HFFc6 (cell line): ENCODE data around the gene NSF. TPM values are rescaled to one million over a fixed set of nuclear protein-coding genes. Genes with fewer than 3 reads are reported as not detected.
"Not testable (repeated sequence)": the region's sequence is repeated elsewhere in the genome, so short reads cannot be mapped to it uniquely, and the experiment has no call there.

Experiments
- DNase-seq: peaks from one replicate; pipeline ENCODE4 v3.0.0-alpha.2; 2018
- H3K27ac Mint-ChIP-seq: 2 replicates; pipeline ENCODE4 v1.8.0; 2020; ENCODE audit warnings: mild to moderate bottlenecking, mixed read lengths
- H3K27me3 Mint-ChIP-seq: 2 replicates; pipeline ENCODE4 v1.8.0; 2021; ENCODE audit warnings: mild to moderate bottlenecking, moderate library complexity, mixed read lengths; ENCODE audit not compliant: insufficient read depth
- H3K36me3 Mint-ChIP-seq: 2 replicates; pipeline ENCODE4 v1.8.0; 2021; ENCODE audit warnings: low read depth, mixed read lengths
- H3K4me1 Mint-ChIP-seq: 2 replicates; pipeline ENCODE4 v1.8.0; 2020; ENCODE audit warnings: low read depth, mixed read lengths
- H3K4me3 Mint-ChIP-seq: 2 replicates; pipeline ENCODE4 v1.8.0; 2020; ENCODE audit warnings: mild to moderate bottlenecking, moderate library complexity, mixed read lengths
- H3K9me3 Mint-ChIP-seq: 2 replicates; pipeline ENCODE4 v1.8.0; 2020; ENCODE audit warnings: mild to moderate bottlenecking, mixed read lengths
- CTCF ChIP-seq: fragments of 200-600 bp; sonication (generic); IDR thresholded peaks from 2 replicates; pipeline ENCODE4 v1.5.0; 2021; ENCODE audit warnings: antibody characterized with exemption, mild to moderate bottlenecking
- total RNA-seq, 6 experiments: library from RNA; stranded (reverse); fragmentation: NEBNext Ultra II Directional; extraction: Animal tissue kit (Norgen Biotek cat#: 25700); gene quantifications; 2 replicates in 1 of 6; 3 replicates in 5 of 6; pipeline ENCODE4 v1.2.3, GENCODE V29; 2021

NSF gene
- total RNA-seq, 6 experiments from 2014 or later: 87.7 to 118 (median 113) TPM

- H3K27me3 Mint-ChIP-seq: no peaks in the 10 kb centered on the region; the same call in none of the 2 replicates
- peak overlapping the region; percentile 89 for H3K27ac Mint-ChIP-seq
- no peak for DNase-seq
- H3K36me3 Mint-ChIP-seq: peaks cover 12% of the 10 kb centered on the region
- TF ChIP-seq CTCF: no peak
- H3K4me3 Mint-ChIP-seq: no peak overlapping the region; the same call in none of the 2 replicates
- H3K9me3 Mint-ChIP-seq: no peaks in the 10 kb centered on the region
- peaks cover 43% of the 10 kb centered on the region for H3K4me1 Mint-ChIP-seq
These were observed 175.0 kb downstream of the NSF start for GRCh38 chr17:46765453-46765852.

GRCh38 chr17:46766493-46767491 lies 176.3 kb downstream of the NSF start:
- Mint-ChIP-seq H3K27me3 (no peaks in the 10 kb centered on the region; the same call in none of the 2 replicates), H3K36me3 (peaks cover 12% of the 10 kb centered on the region), H3K4me3 (no peak overlapping the region), H3K27ac (no peak overlapping the region), H3K9me3 (no peaks in the 10 kb centered on the region), H3K4me1 (peaks cover 48% of the 10 kb centered on the region)
- DNase-seq: no peak
- TF ChIP-seq CTCF: no peak

- DNase-seq: no peak
- TF ChIP-seq CTCF: no peak
- Mint-ChIP-seq H3K27me3 (no peaks in the 10 kb centered on the region; the same call in none of the 2 replicates), H3K9me3 (no peaks in the 10 kb centered on the region), H3K4me1 (peaks cover 37% of the 10 kb centered on the region), H3K4me3 (no peak overlapping the region), H3K36me3 (peaks cover 4% of the 10 kb centered on the region), H3K27ac (no peak overlapping the region)
These were observed 178.0 kb downstream of the NSF start for GRCh38 chr17:46768540-46768870.

- not testable (repeated sequence) for H3K27ac Mint-ChIP-seq, H3K4me3 Mint-ChIP-seq, H3K36me3 Mint-ChIP-seq
These were observed 178.4 kb downstream of the NSF start for GRCh38 chr17:46768896-46769295.

GRCh38 chr17:46769531-46770438 lies 179.3 kb downstream of the NSF start:
- H3K4me1 Mint-ChIP-seq: peaks cover 30% of the 10 kb centered on the region
- TF ChIP-seq CTCF: no peak
- H3K27ac Mint-ChIP-seq: no peak overlapping the region
- no peaks in the 10 kb centered on the region; the same call in 1 of the 2 replicates for H3K36me3 Mint-ChIP-seq
- H3K27me3 Mint-ChIP-seq: no peaks in the 10 kb centered on the region; the same call in 1 of the 2 replicates
- H3K9me3 Mint-ChIP-seq: no peaks in the 10 kb centered on the region
- no peak for DNase-seq
- no peak overlapping the region for H3K4me3 Mint-ChIP-seq

More at GRCh38 chr17:46768896-46769295, 178.4 kb downstream of the NSF start:
- H3K9me3 Mint-ChIP-seq, H3K27me3 Mint-ChIP-seq, DNase-seq: not testable (repeated sequence)
- H3K4me1 Mint-ChIP-seq: peaks cover 33% of the 10 kb centered on the region
